Neuron (in vitro differentiated cells): ENCODE data around the gene KIF20A.

ENCODE experiments used
- H2AFZ ChIP-seq: one replicate; pipeline ENCODE4 v1.6.1; 2013; ENCODE audit warnings: low read depth, mild to moderate bottlenecking, inconsistent platforms, low read length, moderate library complexity
- H3K27me3 ChIP-seq: one replicate; pipeline ENCODE4 v1.6.1; 2013; ENCODE audit warnings: low read length; ENCODE audit not compliant: insufficient read depth
- H3K36me3 ChIP-seq: one replicate; pipeline ENCODE4 v1.6.1; 2013; ENCODE audit warnings: low read length; ENCODE audit not compliant: insufficient read depth
- H3K4me1 ChIP-seq: one replicate; pipeline ENCODE4 v1.6.1; 2013; ENCODE audit warnings: low read length; ENCODE audit not compliant: insufficient read depth
- H3K4me3 ChIP-seq: 2 replicates; pipeline ENCODE4 v1.5.1; 2013; ENCODE audit warnings: mild to moderate bottlenecking, low read length, moderate library complexity
- H3K9me3 ChIP-seq: one replicate; pipeline ENCODE4 v1.6.1; 2013; ENCODE audit warnings: low read length

Gene KIF20A

GRCh38 chr5:138210985-138211384 is 32.1 kb downstream of the KIF20A start:
- H3K4me1 ChIP-seq = peaks cover 9% of the 10 kb centered on the region
- no peaks in the 10 kb centered on the region for H3K9me3 ChIP-seq
- no peaks in the 10 kb centered on the region for H3K27me3 ChIP-seq
- H2AFZ ChIP-seq = no peak overlapping the region
- peaks cover 29% of the 10 kb centered on the region for H3K36me3 ChIP-seq
- no peak overlapping the region for H3K4me3 ChIP-seq

GRCh38 chr5:138212828-138213160 is 33.9 kb downstream of the KIF20A start:
- Histone ChIP-seq H3K36me3 (peaks cover 17% of the 10 kb centered on the region), H3K4me1 (peaks cover 9% of the 10 kb centered on the region), H2AFZ (peak overlapping the region; percentile 64), H3K4me3 (peak overlapping the region; percentile 84), H3K9me3 (no peaks in the 10 kb centered on the region), H3K27me3 (no peaks in the 10 kb centered on the region)

GRCh38 chr5:138213161-138214029 is 34.5 kb downstream of the KIF20A start, which contains the start of gene CDC23:
Gene CDC23, minus strand, starts transcription at chr5:138213323. Its CDS starts 11 bp downstream, at chr5:138213312.
- Histone ChIP-seq H3K4me1 (peaks cover 9% of the 10 kb centered on the region), H3K36me3 (peaks cover 12% of the 10 kb centered on the region), H3K9me3 (no peaks in the 10 kb centered on the region), H3K4me3 (peak within 1 kb of the TSS; percentile 84), H3K27me3 (no peaks in the 10 kb centered on the region), H2AFZ (peak within 1 kb of the TSS; percentile 64)

DNA sequence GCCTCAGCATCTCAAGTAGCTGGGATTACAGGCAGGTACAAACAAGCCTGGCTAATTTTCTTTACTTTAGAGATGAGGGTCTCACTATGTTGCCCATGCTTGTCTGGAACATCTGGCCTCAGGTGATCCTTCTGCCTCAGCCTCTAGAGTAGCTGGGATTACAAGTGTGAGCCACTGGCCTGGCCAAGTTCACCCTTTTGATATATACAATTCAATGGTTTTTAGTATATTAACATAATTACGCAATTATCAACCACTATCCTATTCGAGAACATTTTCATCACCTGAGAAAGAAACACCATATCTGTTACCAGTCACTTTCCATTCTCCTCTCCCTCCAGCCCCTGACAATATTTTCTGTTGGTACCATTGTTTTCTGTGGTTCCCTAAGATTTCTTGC is 37.9 kb downstream of the KIF20A start:
- Histone ChIP-seq H3K36me3 (no peaks in the 10 kb centered on the region), H3K4me1 (peaks cover 7% of the 10 kb centered on the region), H3K9me3 (no peaks in the 10 kb centered on the region), H3K27me3 (no peaks in the 10 kb centered on the region), H2AFZ (no peak overlapping the region), H3K4me3 (no peak overlapping the region)

DNA sequence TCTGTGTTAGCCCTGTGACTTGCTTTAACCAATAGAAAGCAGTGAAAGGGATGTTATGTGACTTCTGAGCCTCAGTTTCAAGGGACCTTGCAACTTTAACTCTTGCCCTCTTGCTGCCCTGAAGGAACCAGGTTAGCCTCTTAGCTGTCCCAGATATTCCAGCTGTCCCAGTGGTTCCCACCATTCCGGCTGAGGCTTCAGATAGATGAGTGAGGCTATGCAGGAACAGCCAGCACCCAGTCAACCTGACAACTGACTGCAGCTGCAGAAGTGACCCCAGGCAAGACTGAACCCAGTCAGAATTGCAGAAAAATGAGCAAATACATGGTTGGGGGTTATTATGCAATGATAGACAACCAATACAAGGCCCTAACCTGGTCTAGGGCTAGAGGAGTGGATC is 44.6 kb downstream of the KIF20A start:
- no peak overlapping the region for H3K4me3 ChIP-seq
- H3K9me3 ChIP-seq = no peaks in the 10 kb centered on the region
- H3K27me3 ChIP-seq = peaks cover 7% of the 10 kb centered on the region
- no peaks in the 10 kb centered on the region for H3K36me3 ChIP-seq
- H2AFZ ChIP-seq = no peak overlapping the region
- no peaks in the 10 kb centered on the region for H3K4me1 ChIP-seq

- no peaks in the 10 kb centered on the region for H3K4me1 ChIP-seq
- no peak overlapping the region for H3K4me3 ChIP-seq
- no peaks in the 10 kb centered on the region for H3K36me3 ChIP-seq
- no peaks in the 10 kb centered on the region for H3K9me3 ChIP-seq
- H3K27me3 ChIP-seq = peaks cover 7% of the 10 kb centered on the region
- no peak overlapping the region for H2AFZ ChIP-seq
Observed at GRCh38 chr5:138224712-138225111, 45.8 kb downstream of the KIF20A start.

GRCh38 chr5:138226910-138227309 is 48.0 kb downstream of the KIF20A start:
- Histone ChIP-seq H3K4me3 (no peak overlapping the region), H3K4me1 (no peaks in the 10 kb centered on the region), H3K27me3 (peaks cover 7% of the 10 kb centered on the region), H3K36me3 (no peaks in the 10 kb centered on the region), H2AFZ (no peak overlapping the region), H3K9me3 (no peaks in the 10 kb centered on the region)

GRCh38 chr5:138229387-138229786 is 50.5 kb downstream of the KIF20A start:
- Histone ChIP-seq H3K4me1 (no peaks in the 10 kb centered on the region), H3K36me3 (no peaks in the 10 kb centered on the region), H3K27me3 (no peaks in the 10 kb centered on the region), H2AFZ (no peak overlapping the region), H3K9me3 (no peaks in the 10 kb centered on the region), H3K4me3 (no peak overlapping the region)

GRCh38 chr5:138230261-138230660 is 51.3 kb downstream of the KIF20A start:
- H3K9me3 ChIP-seq = no peaks in the 10 kb centered on the region
- H2AFZ ChIP-seq = no peak overlapping the region
- H3K4me3 ChIP-seq = no peak overlapping the region
- H3K27me3 ChIP-seq = no peaks in the 10 kb centered on the region
- no peaks in the 10 kb centered on the region for H3K36me3 ChIP-seq
- no peaks in the 10 kb centered on the region for H3K4me1 ChIP-seq

- H3K4me1 ChIP-seq = no peaks in the 10 kb centered on the region
- H3K36me3 ChIP-seq = no peaks in the 10 kb centered on the region
- H3K9me3 ChIP-seq = no peaks in the 10 kb centered on the region
- no peaks in the 10 kb centered on the region for H3K27me3 ChIP-seq
- H2AFZ ChIP-seq = no peak overlapping the region
- no peak overlapping the region for H3K4me3 ChIP-seq
Observed at GRCh38 chr5:138230981-138231589, 52.2 kb downstream of the KIF20A start.

GRCh38 chr5:138233280-138233679 is 54.4 kb downstream of the KIF20A start:
- H2AFZ ChIP-seq = no peak overlapping the region
- H3K9me3 ChIP-seq = no peaks in the 10 kb centered on the region
- H3K36me3 ChIP-seq = no peaks in the 10 kb centered on the region
- H3K4me3 ChIP-seq = no peak overlapping the region
- H3K4me1 ChIP-seq = no peaks in the 10 kb centered on the region
- no peaks in the 10 kb centered on the region for H3K27me3 ChIP-seq

DNA sequence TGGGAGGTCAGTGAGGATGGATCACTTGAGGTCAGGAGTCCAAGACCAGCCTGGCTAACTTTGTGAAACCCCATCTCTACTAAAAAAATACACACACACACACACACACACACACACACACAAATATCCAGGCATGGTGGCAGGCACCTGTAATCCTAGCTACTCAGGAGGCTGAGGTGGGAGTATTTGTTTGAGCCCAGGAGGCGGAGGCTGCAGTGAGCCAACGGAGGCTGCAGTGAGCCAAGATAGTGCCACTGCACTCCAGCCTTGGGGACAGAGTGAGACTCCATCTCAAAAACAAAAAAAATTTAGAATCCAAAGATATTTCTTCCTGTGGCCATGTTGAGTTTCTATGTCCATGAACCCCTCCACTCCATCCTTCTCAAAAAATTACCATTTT is 55.7 kb downstream of the KIF20A start:
- no peaks in the 10 kb centered on the region for H3K9me3 ChIP-seq
- H3K27me3 ChIP-seq = no peaks in the 10 kb centered on the region
- no peaks in the 10 kb centered on the region for H3K36me3 ChIP-seq

More for the DNA sequence above, 55.7 kb downstream of the KIF20A start:
- H3K4me3 ChIP-seq = no peak overlapping the region
- no peak overlapping the region for H2AFZ ChIP-seq
- H3K4me1 ChIP-seq = no peaks in the 10 kb centered on the region
